Ammon's horn (tissue), 1 donor: ENCODE data around the gene MRPS27.

Source experiments
- DNase-seq: peaks from one replicate; pipeline ENCODE4 v3.0.0-alpha.2; 2016; ENCODE audit warnings: low spot score

MRPS27 gene

GRCh38 chr5:72231991-72232703, 87.9 kb downstream of the MRPS27 start:
- DNase-seq, result no peak

- no peak for DNase-seq
Measured at GRCh38 chr5:72228960-72229359, 91.1 kb downstream of the MRPS27 start.

- DNase-seq, result peak; percentile 52
Measured at GRCh38 chr5:72226950-72227349, 93.1 kb downstream of the MRPS27 start.

GRCh38 chr5:72225741-72226140, 94.3 kb downstream of the MRPS27 start:
- DNase-seq, result no peak

GRCh38 chr5:72224946-72225463, 95.0 kb downstream of the MRPS27 start:
- no peak for DNase-seq

- no peak for DNase-seq
Measured at GRCh38 chr5:72223371-72223770, 96.7 kb downstream of the MRPS27 start.

- DNase-seq, result no peak
Measured at GRCh38 chr5:72222521-72222920, 97.5 kb downstream of the MRPS27 start.

GRCh38 chr5:72221541-72221940, 98.5 kb downstream of the MRPS27 start:
- DNase-seq, result no peak

- no peak for DNase-seq
Measured at GRCh38 chr5:72221099-72221498, 98.9 kb downstream of the MRPS27 start.

- no peak for DNase-seq
Measured at GRCh38 chr5:72216756-72217155, 103.3 kb downstream of the MRPS27 start.

GRCh38 chr5:72214168-72214567, 105.9 kb downstream of the MRPS27 start:
- no peak for DNase-seq

- DNase-seq, result no peak
Measured at GRCh38 chr5:72213482-72213881, 106.6 kb downstream of the MRPS27 start.

- no peak for DNase-seq
Measured at GRCh38 chr5:72212171-72212570, 107.9 kb downstream of the MRPS27 start.

GRCh38 chr5:72210888-72211678, 109.0 kb downstream of the MRPS27 start:
- peak; percentile 35 for DNase-seq

- peak; percentile 57 for DNase-seq
Measured at GRCh38 chr5:72209147-72210115, 110.6 kb downstream of the MRPS27 start.

GRCh38 chr5:72208324-72208926, 111.6 kb downstream of the MRPS27 start:
- DNase-seq, result no peak

GRCh38 chr5:72206994-72207393, 113.0 kb downstream of the MRPS27 start:
- DNase-seq, result no peak

GRCh38 chr5:72206160-72206559, 113.9 kb downstream of the MRPS27 start:
- no peak for DNase-seq

GRCh38 chr5:72205431-72206009, 114.5 kb downstream of the MRPS27 start:
- DNase-seq, result no peak

GRCh38 chr5:72204946-72205345, 115.1 kb downstream of the MRPS27 start:
- DNase-seq, result no peak

- no peak for DNase-seq
Measured at GRCh38 chr5:72203251-72203845, 116.7 kb downstream of the MRPS27 start.
